NCI-H2196 treated with DMSO at 0.1 percent for 48 hours (cell line): ENCODE measurements around the gene PRKAR1B.

Source experiments
- DNase-seq: peaks from one replicate; lab custom pipeline; 2025; ENCODE audit not compliant: unreplicated experiment; lab: John Stamatoyannopoulos, UW

Gene PRKAR1B

DNA sequence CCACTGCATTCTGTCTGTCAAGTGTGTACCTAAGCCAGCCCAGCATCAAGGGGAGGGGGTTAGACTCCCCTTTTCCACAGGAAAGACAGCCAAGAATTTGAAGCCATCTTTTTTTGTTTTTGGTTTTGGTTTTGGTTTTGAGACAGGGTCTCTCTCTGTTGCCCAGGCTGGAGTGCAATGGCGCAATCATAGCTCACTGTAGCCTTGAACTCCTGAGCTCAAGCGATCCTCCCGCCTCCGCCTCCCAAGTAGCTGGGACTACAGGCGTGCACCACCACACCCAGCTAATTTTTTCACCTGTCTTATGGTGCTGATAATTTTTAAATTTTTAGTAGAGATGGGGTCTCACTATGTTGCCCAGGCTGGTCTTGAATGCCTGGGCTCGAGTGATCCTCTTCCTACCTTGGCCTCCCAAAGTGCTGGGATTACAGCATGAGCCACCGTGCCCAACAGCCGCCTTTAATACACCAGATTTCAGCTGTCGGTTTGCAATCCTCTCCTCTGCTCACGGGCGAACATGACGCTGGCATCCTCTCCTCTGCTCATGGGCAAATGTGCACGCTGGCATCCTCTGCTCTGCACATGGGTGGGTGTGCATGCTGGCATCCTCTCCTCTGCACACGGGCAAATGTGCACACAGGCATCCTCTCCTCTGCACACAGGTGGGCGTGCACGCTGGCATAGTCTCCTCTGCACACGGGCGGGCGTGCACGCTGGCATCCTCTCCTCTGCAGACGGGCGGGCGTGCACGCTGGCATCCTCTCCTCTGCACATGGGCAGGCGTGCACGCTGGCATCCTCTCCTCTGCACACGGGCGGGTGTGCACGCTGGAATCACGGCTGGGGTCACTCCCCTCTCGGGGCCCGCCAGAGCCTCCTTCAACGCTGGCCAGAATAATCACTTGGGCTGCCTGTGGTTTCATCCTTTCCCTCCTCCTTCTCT is 151.4 kb downstream of the PRKAR1B start:
- DNase-seq, result no peak

DNA sequence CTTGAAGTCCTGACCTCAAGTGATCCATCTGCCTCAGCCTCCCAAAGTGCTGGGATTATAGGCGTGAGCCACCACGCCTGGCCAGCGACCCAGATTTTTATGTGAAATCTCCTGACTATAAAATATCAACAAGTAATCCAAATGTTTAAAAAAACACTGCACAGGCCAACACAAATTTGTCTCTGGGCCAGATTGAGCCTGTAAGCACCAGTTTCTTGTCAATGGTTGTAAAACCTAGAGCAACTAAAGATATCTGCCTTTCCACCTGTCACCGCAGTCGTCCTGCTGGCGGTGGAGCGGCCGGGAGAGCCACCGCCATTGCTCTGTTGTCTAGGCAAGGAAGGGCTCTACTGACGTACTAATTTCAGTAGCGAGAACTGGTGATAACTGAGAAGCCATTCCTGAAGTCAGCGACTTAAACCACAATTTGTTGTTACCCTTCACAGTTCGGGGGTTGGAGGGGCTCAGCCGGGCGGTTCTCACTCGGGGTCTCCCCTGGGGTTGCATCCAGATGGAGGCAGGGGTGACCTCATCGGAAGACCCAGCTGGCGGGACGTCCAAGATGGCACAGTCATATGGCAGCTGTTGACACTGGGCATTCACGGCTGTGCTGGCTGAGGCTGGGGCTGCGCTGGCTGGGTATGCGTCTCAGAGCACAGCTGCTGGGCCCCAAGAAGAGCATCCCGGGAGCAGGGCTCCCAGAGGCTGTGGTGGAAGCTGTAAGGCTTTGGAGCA is 152.3 kb downstream of the PRKAR1B start:
- no peak for DNase-seq

DNA sequence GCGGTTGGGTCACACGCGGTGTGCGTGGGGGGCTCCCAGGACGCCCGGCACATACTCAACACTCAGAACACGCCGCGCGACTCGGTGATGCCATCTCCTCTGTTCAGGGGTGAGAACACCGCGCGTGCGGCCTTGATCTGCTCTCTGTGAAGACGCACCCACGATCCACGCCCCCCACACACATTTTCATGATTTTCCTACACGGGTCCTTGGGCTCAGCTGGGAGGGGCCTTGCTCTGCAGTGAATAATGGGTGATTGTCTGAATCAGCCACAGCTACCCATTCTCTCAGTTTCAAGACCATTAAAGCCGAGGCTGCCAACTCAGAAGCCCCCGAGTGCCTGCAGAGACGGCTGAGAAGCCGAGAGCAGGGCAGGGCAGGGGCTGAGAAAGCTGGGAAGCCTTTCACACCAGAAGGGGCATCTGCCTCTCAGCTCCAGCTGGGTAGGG is 153.1 kb downstream of the PRKAR1B start:
- DNase-seq, result no peak

DNA sequence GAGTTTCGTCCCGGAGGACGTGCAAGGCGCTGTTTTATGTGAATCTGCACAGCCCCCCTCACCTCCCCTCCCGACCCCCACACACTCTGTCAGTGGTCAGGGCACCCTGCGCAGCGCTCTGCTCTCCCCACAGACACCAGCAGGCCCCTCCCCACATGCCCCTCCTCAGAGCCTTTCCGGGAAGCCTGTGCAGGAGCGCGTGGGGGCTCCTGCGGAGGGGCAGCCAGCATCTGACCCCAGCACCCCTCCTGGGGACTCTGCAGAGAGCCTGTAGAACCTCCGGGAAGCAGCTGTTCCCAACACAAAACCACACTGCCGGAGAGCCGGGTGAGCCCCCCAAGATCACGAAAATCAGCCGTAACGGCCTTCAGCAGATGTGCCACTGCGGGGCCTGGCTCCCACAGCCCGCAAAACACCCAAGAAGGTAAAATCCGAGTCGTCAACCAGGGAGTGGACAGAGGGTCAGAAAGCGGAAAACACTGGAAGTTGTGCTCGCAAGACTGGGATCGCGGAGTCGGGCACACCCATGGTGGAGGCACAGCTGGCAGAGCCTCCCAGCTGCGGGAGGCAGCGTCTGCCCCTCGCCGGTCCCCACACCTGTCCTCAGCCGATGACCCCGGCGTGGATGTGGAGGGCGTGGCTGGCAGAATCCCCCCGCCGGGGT is 153.7 kb downstream of the PRKAR1B start:
- DNase-seq, result no peak

DNA sequence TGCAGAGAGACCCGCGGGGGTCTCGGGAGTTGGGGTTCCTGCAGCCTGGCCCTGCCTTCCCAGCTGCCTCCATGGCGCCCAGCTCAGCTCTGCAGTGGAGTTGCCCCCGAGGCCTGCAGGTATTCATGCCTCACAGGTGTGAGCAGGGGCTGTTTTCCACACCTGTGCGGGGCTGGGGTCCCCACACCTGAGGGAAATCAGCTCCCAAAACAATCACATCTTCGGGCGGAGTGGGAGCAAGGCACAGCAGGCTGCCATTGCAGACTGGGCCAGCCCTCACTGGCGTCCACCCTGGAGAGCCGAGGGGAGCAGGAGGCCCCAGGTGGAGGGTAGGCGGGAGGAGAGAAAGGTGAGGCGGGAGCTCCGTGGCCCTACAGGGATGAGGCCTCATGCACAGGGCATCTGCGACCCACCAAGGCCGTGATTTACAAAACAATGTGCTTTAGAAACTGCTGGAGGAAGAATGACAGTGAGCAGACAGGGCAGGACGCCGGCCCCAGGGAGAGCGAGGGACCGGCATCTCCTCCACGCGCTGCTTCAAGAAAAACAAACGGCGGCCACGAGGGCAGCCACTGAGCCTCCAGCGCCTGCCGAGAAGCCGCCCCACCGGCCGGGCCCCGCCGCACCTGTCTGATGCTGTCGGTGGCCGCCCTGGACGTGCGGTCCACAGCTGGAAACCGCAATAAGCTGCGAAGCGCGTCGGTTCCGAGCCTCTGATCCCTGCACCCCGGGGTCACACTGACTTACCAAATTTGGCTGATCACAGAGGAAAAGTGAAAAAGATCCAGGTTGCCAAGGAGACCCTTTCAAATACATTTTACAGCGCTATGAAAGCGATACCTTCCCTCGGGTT is 154.4 kb downstream of the PRKAR1B start:
- no peak for DNase-seq

DNA sequence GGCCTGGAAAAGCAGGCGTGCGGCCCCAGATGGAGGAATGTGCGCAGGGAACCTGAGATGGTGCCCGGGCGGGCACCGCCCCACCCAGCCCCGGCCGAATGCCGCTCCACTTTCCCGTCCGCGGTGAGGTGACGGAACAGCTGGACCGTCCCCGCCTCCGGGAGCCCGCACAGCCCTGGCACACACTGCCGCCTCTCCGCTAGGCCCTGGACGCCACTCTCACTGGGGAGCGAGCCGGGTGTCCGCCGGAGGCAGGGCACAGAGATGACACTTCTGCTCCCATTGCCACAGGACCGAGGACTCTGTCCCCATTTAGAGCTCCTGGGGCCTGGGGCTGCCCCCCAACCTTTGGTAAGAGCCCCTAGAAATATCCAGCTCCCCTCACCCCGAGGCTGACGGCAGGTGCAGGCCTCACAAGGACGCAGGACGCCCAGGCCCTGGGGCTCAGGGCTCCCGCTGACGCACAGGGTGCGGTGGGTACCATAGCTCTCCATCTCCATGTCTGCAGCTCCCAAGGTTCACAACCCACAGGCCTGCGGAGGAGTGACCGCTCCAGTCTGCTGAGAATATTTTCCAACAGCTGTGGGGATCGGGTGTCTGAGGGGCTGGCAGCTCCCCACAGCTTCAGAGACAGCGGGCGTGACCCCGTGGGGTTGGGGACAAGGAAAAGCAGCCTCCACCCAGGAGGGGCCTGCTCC is 155.2 kb downstream of the PRKAR1B start:
- DNase-seq, result no peak

DNA sequence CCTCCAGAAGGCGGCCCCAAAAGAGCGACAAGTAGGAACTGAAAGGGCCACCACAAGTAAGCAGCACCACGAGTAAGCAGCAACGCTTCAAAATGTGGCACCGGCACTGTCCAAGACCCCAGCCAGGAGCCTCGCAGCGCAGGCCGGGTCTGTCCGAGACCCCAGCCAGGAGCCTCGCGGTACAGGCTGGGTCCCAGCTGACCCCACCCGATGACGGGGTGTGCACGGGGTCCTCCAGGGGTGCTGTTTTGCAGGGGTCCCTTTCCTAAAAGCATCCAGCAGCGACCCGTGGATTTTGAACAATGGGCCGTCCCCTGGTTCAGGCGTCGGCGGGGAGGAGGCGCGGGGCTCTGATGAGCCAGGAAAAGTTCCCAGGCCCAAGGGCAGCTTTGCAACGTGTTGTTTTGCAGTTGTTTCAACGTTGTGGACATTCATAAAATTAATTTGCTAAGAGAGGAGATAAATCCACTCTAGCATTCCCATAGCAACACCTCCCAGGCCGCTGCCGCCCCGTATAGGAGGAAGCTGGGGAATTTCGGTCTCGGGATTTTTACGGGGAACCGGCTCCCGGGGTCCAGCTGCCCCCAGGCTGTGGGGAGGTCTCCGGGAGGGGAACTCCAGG is 155.9 kb downstream of the PRKAR1B start:
- DNase-seq, result no peak

DNA sequence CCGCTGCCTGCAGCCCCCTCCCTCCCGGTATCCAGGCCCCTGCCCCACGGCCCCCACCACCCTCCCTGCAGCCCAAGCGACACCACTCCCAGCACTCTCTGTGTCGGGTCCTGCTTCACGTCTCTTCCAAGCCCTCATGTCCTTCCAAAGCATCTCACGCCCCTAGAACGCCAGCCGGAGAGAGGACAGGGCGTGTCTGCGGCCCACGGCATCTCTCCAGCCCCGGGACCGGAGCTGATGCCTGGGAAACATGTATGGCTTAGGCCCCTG is 156.3 kb downstream of the PRKAR1B start:
- DNase-seq, result no peak

DNA sequence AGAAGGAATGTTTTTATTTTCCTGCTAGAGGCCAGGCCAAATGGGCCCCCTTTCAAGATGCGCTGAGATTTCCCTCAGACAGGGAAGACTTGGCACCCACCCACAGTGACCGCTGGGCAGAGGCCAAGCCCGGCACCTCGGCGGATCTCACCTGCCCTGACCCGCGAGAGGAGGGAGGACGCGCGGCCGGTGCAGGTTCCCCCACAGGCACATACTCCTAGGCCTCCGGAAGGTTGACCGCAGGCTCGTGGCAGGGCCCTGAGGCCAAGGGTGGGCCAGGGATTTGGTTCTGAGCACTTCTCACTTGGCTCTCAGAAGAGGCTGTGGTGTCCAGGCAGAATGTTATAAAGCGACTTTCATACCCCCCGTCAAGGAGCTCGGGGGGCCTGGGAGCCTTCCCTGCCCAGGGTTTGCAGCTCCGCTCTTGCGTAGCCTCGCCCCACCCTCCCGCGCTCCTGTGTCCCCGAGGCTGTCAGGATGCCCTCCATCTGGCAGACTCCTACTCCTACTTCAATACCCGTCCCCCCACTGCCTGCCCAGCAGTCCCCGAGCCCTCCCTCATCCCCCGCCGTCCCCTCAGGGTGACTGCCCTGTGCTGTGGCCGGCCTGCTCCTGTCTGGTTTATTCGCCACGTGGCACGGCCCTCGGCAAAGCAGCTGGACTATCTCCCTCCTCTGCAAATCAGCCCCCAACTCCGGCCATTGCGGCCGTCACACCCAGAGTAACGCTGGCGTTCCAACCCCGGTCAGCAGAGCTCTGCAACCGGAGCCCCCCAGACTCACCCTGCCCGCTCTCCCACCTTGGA is 156.9 kb downstream of the PRKAR1B start:
- DNase-seq, result no peak

DNA sequence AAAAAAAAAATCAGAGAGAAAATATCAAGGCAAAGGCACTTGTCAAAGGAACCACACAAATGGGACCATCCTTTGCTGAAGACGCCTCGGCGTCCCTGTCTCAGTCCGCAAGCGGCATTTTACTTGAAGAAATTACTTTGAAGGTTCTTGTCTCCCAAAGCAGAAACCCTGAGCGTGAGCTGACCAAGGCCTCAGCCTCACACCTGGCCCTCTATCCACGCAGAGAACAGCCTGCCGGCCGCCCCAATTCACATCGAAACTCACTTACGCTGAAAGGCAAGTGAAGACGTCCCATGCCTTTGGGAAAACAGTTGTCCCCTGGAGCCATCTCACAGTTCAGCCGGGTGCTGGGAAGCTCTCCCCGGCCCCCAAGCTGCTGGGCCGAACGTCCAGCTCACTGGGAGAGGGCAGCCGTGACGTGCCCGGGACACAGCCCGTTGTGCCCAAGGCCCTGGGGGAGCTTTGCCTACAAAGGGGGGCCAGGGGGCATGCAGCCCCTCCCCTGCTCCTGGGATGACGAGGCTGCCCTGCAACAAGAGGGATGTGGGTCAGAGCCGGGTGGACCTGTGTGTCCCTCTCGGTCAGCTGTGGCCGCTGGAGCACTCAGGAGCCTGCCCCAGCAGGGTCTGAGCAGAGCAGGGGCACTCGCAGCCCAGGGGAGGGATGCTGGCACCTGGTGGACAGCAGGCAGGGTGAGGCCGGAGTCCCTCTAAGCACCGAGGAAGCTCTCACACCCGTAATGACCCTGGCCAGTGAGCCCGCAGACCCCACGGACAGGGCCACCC is 157.8 kb downstream of the PRKAR1B start:
- DNase-seq, result no peak

DNA sequence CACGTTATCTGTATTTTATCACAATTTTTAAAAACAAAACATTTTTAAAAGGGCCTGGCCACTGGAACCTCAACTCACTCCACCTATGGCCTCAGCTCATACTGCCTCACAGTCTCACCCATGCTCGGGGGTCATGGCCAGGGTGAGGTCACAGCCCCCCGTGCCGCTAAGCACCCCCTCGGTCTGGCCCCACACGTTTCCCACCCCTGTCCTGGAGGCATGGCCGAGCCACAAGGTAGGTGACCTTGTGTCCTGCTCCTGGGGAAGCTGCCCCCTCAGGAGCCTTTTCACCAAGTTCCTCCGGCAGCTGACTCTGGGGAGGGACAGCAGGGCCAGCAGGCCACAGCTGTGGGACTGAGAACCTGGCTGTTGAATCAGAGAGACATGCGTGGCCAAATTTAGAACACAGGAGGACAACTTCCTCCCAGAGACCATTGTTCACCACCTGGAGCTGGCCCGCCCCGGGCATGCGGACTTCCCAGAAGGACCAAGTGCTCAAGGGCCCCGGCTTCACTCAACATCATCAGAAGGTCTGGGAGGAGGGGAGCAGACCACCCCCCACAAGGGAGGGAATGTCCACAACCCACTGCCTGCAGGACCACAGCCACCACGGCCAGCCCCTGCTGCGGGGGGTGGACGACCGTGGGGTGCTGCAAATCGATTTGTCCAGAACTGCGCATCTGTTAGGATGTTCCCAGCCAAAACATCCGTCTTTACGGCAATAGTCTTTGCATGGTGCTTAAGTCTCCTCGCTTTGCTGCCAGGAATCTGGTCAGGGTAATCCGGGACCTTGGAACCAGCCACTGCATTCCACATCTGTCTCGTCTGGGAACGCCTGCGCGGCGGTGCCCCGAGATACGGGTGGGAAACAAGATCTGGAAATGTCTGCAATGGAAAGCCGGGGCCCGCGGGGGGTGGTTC is 158.8 kb downstream of the PRKAR1B start:
- no peak for DNase-seq

DNA sequence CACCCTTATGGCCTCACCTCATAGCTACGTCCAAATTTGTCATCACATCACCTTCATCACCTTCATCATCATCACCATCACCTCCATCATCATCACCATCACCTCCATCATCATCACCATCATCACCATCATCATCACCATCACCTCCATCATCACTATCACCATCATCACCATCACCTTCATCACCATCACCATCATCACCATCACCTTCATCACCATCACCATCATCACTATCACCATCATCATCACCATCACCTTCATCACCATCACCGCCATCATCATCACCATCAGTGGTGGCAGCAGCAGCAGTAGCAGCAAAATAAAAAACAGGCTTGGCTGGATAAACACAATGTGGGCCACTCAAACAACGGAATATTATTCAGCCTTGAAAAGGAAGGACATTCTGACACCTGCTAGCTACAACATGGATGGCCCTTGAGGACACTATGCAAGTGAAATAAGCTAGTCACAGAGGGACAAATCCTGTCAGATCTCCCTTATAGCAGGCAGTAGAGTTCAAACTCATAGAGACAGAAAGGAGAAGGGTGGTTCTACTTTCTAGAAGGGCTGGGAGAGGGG is 159.7 kb downstream of the PRKAR1B start:
- DNase-seq, result no peak

DNA sequence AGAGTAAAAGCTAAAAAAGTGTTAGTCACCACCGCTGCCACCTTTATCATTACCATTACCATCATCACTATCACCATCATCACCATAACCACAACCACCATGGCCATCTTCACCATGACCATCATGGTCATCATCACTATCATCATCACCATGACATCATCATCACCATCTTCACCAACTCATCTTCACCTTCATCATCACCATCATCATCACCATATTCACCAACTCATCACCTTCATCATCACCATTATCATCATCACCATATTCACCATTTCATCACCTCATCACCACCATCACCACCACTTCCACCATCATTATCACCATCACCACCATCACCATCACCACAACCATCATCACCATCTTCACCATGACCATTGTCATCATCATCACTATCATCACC is 161.0 kb downstream of the PRKAR1B start:
- DNase-seq, result no peak

DNA sequence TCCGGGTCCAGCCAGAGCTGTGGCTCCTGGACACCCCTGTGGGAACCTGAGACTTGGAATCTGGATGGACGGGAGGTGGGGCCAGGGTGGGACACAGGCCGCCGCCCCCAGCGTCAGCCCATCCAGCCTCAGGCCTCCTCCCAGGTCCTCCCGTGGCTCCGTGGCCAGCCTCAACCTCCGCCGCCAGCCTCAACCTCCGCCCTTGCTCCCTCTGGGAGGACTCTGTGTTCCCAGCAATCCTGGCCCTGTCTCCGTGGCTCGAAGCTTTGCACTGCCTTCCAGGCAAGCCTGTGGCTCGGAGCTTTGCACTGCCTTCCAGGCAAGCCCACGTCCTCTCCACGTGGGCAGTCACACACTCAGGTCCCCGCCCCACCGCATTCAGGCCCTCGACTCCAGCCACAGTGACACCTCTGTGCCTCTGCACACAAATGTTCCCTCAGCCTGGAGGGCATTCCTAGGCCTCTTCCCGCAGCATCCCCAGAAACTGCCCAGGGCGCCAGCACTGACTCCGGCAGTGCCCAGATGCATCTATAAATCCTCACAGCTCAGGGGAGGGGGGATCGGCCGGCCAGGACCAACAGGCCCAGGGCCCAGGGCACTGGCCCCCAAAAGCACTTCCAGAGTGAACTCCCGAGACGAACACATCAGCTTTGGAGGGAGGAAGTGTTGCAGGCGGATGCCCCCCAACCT is 162.8 kb downstream of the PRKAR1B start:
- DNase-seq, result no peak

DNA sequence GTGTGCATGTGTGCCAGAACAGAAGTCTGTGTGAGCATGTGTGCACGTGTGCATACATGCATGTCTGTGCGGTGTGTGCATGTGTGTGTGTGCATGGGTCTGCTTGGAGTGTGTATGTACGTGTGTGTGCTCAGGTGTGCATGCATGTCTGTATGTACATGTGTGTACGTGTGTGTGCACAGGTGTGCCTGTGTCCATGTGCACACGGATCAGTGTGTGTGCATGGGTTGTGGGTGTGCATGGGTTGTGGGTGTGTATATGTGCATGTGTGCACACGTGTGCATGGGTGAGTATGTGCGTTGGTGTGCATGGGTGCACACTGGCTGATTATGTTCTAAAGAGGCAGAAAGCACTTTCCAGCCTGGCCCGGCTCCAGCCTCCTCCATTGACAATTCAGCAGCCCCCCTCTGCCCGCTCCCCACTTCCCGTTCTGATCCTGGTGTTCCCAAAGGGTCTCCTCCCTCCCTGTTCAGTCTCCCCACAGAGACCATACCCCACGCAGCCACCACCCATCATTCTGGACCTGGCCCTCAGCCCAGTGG is 163.4 kb downstream of the PRKAR1B start:
- DNase-seq, result no peak
